C4-2B (cell line): ENCODE data around the gene BIK.

Experiments
- H3K27ac ChIP-seq: fragments of 450-650 bp; 2 replicates; pipeline ENCODE4 v1.5.1; 2017
- ZFX ChIP-seq: fragments of 450-650 bp; IDR thresholded peaks from 2 replicates; pipeline ENCODE4 v1.6.1; 2017
- TF ChIP-seq, protein P1 (sequence below): fragments of 450-650 bp; conservative IDR thresholded peaks from 2 replicates; pipeline ENCODE4 v1.5.1; 2017; ENCODE audit warnings: mild to moderate bottlenecking

Gene BIK

DNA sequence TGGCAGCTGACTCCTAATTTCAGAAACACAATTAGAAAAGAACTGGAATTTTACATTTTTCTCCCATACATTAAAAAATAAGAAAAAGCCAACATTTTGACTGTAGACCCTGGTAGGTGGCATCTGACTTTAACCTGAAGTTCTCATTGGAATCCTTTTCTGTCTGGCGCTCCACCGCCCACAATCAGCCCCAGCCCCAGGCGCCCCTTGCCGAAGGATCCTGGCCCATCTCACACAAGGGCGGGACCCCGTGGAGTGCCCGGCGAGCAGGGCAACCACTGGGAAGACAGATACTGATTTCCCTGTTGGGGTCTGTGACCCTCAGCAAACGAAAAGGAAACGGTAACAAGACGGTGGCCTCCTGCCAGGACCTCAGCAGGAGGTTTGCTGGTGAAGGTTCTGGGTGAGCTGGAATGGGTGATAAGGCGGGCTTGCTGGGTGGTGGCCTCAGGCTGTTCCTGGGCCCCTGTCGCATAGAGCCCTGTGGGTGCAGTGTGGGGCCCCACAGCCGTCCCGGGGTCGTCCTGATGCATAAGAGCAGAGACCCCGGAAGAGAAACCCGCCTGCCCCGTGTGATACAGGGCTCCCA, 56.5 kb downstream of the BIK start:
- TF ChIP-seq, protein P1, sequence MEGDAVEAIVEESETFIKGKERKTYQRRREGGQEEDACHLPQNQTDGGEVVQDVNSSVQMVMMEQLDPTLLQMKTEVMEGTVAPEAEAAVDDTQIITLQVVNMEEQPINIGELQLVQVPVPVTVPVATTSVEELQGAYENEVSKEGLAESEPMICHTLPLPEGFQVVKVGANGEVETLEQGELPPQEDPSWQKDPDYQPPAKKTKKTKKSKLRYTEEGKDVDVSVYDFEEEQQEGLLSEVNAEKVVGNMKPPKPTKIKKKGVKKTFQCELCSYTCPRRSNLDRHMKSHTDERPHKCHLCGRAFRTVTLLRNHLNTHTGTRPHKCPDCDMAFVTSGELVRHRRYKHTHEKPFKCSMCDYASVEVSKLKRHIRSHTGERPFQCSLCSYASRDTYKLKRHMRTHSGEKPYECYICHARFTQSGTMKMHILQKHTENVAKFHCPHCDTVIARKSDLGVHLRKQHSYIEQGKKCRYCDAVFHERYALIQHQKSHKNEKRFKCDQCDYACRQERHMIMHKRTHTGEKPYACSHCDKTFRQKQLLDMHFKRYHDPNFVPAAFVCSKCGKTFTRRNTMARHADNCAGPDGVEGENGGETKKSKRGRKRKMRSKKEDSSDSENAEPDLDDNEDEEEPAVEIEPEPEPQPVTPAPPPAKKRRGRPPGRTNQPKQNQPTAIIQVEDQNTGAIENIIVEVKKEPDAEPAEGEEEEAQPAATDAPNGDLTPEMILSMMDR = no peak
- TF ChIP-seq ZFX = no peak
- no peak overlapping the region for H3K27ac ChIP-seq

DNA sequence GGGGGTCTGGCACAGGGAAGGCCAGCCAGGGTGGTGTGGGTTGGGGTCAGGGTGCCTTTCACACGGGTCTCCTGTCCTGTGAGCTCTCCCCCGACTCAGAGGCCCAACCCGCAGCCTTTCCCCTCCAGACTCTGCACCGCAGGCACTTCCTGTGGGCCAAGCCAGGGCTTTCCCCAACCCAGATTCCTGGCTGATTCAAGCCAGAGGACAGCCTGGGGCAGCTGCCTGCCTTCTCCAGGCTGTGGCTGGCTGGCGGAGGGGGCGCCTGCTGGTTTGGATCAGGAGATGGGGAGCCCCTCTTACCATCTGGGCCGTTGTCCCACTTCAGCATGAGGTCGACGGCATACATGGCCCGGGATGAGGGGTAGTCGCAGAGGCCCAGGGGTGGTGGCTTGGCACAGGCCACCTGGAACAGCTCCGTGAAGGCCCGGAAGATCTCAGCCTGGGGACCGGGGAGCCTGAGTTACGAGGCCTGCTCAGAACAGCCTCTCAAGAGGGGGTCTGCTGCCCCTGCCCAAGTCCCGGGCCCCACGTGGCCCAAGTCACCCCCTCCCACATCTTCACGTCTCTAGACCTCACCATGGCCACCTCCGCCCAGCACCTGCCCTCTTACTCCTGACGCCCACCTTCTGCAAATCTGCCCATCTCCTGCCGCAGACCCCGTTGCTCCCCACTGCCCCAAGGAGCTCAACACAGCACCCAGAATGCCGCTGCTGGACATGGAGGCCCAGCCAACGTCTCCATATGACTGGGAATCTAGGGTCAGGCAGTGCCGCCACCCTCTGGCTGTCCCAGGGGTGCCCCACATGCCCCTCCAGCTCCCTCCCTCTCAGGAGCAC, 58.1 kb downstream of the BIK start:
- no peak for TF ChIP-seq ZFX
- TF ChIP-seq, protein P1 = no peak
- H3K27ac ChIP-seq = no peak overlapping the region

DNA sequence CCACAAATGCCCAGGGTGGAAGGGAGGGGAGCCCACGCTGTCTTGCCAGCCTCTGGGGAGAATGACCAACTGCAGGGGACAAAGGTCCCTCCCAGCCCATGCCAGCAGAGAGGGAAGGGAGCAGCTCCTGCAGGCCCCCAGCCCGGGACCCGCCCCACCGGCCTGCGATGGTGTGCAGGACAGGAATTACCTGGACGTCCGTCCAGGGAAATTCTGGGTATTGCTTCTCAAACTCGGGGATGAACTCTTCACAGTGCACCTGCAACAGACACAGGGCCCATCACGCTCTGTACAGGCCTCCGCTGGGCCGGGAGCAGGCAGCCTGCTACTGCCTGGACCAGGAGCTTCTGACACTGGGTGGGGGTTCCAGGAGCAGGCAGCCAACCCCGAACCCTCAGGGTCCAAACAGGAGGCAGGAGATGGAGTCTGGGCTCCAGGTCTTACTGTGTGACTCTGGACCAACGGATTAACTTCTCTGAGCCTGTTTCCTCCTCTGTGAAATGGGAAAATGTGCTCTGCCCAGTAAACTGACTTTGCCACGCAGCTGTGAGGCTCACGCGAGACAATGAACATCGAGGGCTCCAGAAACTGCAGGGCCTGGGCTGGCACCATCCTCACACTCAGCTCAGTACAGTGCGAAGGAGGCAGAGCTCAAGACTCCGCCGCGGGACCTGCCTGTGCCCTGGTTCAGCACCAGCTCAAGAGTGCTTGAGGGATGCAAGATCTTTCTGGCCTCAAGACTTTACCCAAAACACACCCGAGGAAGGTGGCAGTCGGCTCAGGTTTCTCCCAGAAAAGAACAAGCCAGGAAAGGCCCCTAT, 59.0 kb downstream of the BIK start:
- no peak overlapping the region for H3K27ac ChIP-seq
- TF ChIP-seq, protein P1 = no peak
- TF ChIP-seq ZFX = no peak

DNA sequence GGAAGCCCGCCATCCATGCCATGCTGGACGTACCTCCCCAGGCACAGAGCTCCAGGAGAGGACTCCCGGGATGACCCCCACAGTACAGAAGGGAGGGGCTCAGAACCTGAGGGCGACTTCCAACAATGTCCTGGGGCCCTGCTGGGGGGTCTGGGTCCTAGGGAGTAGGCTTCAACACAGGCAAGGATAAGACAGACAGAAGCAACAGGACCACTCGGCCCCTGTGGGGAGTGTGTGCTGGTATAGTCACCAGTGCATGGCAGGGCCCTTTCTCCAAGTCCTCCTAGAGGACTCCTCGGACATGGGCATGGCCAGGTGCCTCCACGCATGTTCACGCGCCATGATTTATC, 59.6 kb downstream of the BIK start:
- H3K27ac ChIP-seq = no peak overlapping the region
- TF ChIP-seq, protein P1 = no peak
- no peak for TF ChIP-seq ZFX

DNA sequence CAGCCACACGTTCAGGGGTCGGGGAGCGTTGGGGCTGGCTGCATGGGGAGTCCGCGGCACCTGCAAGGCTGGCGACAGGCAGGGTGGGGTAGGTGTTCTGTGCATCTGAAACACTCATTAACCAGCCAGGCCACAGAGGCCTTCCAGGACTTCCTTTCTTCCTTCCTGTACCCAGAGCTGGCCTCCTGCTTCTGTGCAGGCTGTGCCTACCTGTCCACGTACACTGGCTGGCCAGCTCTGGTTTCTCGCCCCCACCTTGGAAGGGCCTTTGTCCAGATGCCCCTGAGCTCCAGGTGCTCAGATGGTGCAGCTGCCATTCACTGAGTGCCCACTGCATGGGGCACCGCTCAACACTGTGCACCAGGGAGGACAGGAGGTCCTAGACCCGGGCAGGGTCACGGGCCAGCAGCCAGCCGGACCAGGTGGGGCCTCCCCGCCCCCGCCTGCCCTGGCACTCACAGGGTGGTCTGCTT, 60.5 kb downstream of the BIK start:
- no peak overlapping the region for H3K27ac ChIP-seq
- TF ChIP-seq, protein P1 = no peak
- no peak for TF ChIP-seq ZFX

DNA sequence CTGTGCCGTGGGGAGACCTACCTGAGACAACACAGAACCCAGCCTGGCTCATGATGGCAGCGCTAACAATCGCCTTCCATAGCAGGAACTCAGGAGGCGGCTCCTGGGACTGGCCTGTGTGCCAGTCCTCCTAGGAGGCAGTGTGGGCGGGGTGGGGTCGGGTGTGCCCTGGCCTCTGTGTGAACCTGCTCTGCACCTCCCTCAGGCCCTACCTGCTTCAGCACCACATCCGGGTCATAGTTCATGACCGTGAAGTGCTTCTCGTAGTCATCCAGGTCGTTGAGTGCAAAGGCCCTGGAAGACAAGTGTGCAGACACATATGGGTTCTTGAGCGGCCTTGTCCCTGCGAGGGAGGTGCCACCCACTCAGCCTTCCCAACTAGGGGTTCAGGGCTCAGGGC, 61.1 kb downstream of the BIK start:
- TF ChIP-seq, protein P1 = no peak
- TF ChIP-seq ZFX = no peak
- no peak overlapping the region for H3K27ac ChIP-seq

DNA sequence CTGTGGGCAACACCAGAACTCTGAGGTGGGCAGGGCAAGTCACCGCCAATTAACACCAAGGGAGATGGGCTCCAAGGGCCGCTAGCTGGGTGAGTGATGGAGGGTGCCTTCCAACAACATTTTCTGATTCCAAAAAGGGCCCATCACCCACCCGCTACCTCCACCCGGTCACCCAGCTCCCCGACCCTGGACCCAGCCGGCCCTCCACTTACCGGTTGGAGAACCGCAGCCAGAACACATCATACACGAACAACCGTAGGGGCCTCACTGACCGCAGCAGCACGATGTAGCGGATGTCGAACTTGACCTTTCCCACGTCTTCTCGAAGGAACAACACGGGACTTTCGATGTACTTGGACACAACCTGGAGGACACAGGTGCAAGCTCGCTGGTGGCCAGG, 61.6 kb downstream of the BIK start:
- no peak overlapping the region for H3K27ac ChIP-seq
- TF ChIP-seq, protein P1 = no peak
